GM18508 (cell line): ENCODE results near the gene ZNF134.
A peak's percentile ranks its signal among the peaks of the same experiment; 100 is the strongest.

Experiments used
- ATAC-seq: cut with Tn5 transposase; IDR thresholded peaks from one replicate; pipeline ENCODE4 v1.9.1; 2021; ENCODE audit warnings: moderate number of reproducible peaks; ENCODE audit not compliant: insufficient read depth, unreplicated experiment

ZNF134 gene

DNA sequence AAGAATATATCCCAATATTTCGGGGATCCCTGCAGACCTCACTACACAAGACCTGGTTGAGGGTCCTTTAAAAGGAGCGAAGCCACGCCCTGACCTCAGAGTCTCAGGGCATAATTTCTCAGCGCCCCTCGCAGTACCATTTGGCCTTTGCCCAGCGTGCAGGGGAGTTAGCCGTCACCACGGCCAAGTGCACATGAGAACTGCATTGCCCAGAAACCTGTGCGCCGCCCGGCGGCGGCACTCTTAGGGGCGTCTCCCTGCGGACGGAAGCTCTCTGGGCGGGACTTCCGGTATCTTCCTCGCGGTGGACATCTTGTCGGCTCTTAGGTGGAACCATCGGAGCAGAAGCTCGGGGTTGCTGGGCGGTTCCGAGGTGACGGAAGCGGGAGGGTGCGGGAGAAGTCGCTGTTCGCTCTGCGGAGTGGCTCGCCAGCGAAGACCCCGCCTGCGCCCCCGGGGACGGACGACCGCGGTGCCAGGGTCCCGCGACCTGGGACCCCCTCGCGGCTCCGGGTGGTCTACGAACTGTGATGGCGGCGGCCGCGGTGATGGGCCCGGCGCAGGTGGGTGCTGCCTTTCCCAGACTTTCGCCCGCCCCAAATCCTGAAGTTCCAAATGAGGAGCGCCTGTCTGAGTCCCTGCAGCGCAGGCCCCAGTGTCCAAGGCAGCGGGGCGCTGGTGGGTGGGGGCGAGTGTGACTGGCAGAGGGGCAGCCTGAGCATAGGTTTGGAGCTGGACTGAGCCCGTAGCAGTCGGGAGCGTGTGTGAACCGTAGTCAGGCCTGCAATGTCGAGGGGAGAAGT, at the start of gene ZNF134:
ZNF134 (plus strand) TSS at position 302 of the 803 bp plus-strand sequence. CDS start 5,227 bp downstream, outside the sequence.
- ATAC-seq: peak; percentile 89

DNA sequence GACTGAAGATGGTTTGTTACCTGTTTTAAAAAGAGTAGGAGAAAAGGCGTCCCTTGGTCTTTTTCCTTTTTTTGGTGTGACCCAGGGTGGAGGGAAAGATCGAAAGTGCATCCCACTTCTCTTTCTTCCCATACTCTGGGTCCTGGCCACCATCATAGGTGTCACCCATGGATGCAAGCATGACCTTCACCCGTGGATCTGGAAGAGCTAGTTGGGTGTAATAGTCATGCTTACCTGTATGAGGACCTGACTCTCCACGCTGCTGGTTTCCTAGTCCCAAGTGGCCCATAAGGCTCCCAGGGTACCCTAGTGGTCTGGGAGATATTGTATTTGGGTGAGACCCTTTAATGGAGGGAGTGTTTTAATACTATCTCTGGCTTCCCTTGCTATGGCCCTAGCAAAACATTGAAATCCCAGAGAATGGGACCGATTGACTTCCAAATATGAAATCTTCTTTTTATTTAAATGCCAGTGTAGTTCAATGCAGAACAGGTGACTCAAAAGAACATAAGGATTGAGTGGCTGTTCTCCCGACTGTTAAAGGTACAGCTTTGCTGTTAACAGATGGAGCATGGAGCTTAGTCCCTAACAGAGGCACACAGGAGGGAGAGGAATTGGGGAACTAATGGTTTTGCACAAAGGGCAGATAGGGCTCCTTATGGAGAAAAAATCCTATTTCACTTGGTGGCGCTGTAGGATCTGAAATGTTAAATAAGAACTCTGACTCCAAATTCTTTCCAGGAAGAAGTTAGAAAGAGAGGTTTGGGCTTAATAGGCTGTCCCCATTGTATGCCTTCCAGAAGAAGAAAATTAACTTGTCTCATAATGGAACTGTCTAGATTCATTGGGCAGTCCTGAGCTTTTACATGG, 47.4 kb upstream of the ZNF134 start:
- no peak for ATAC-seq

DNA sequence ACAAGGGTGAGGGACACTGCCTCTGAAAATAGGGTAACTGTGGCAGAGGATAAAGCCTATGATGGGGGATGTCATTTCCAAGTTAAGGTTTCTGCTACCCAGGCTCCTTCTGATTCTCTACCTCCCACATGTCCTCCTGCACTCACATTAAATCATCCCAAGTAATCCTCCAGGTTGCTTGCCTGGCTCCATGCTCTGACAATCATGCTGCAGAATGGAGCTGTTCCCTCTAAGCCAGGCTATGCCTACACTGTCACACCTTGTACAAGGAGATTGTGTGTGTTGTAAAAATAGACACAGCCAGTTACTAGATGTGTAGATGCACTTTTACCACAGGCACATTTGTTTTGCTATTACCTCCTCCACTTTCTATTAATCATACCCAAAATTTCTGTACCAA, 43.3 kb upstream of the ZNF134 start:
- no peak for ATAC-seq

DNA sequence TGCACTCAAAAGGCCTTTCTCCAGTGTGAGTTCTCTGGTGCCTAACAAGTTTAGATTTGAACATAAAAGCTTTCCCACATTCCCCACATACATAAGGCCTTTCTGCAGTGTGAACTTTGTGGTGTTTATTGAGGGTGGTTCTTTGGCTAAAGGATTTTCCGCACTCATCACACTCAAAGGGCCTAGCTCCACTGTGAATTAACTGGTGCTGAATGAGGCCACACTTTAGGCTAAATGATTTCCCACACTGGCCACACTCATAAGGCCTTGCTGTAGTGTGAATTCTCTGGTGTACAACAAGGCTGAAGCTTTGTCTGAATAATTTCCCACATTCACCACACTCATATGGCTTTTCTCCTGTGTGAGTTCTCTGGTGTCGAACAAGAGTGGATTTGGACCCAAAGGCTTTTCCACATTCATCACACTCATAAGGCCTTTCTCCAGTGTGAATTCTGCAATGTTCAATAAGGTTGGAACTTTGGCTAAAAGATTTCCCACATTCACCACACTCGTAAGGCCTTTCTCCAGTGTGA, 41.6 kb upstream of the ZNF134 start:
- ATAC-seq: no peak

DNA sequence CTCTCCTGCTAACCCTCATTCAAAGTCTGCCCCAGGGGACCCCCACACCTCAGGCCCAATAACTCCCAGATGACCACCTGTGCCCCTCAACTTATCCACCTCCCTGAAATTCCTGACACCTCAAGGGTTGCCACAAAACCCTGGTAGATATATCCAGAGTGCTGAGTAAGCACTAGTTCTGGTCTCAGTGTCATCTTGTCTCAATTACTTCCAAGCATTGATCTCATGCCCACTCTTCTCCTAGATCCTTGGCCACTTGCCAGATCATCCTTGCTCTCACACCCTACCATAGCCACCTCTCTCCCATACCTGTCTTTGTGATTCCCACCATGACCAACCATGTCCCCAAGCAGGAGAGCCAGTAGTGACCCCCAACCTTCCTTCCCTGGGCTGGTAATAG, 37.4 kb upstream of the ZNF134 start:
- no peak for ATAC-seq

DNA sequence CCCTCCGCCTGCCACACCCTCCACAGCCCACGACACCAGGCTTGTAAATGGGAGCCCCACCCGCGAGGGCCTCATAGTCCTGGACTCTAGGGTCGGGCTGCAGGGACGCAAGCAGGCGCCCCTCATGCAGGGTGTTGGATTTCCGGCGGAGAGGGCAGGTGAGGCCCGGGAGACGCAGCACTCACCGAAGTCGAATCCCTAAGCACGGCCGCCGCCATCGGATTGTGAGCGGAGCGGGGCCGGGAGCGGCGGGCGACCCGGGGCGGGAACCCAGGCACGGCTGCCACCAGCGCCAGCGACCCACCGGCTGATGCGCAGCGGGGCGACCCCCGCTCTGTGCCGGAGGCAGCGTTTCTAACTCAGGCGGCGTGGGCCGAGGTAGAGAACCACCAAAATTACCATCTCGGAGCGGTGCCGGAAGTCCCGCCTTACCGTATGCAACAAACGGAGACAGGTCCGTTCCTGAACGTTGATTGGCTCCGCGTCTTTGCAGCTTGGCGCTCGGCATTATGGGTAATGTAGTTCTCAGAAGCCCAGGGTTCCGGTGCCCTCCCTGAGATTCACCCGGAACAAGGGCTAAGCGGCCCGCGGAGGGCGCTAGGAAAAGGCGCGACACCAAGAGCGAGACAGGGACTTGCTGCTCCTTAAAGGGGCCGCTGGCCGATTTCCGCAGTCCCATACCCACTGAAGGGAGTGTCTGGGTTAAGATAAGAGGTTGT, 35.4 kb upstream of the ZNF134 start, which contains the start of gene ZNF416:
ZNF416 (minus strand) TSS at position 425 of the 719 bp plus-strand sequence; CDS start at position 218, 207 bp downstream.
- ATAC-seq: peak; percentile 94

DNA sequence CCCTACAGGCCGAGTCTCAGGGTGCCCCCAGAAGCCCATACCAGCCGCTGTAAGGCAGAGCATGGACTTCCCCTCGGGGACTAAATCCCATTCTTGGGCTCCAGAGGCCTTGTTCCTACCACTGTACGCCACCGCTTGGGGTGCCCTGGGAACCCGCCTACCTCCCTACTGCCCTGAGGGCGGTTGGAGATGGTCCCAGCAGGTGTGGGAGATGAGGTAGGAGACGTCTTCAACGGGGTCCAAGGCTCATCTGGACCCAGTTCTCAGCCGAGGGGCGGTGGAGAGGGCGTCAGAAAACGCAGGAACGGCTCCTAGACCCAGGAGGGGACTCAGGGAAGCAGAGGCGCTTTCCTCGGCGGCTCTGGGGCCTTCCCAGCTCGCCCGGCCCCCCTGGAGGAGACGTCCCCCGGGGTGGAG, 30.9 kb upstream of the ZNF134 start:
- no peak for ATAC-seq

DNA sequence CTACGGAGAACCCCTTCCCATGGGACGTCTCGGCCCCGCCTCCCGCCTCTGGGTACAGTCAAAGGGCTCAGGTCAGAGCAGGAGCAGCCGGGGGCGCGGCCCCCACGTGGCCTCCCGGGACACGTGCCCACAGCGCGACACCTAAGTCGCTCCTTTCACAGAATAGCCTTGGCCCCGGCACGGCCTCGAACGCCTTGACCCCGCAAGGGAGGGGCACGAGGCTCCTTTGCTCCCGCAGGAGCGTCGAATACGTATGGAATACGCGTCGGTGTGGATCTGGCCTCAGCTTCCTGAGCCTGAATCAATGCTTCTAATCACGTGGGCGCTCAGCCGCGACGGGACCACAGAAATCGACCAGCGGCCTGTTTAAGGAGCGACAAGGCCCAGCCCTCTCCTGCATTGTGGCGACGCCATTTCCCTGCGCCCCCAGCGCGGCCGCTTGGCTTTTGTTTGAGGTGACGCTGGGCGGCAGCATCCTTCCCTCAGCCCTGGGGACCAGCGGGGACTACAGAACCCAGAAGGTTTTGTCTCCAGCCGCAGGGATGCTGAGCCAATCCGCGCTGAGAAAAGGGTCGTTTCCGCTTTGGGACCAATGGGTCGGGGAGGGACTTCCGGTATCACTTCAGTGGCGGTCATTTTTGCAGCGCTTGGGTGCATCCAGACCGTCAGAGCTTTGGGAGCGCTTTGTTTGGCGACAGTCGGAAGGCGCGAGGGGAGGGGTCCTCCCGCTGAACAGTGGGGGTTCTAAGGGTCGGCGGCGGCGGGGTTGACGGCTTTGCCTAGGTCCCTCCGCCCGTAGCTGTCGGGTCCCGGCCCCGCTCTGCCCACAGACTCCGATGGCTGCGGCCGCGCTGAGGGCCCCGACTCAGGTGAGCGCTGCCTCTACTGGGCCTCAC, 30.3 kb upstream of the ZNF134 start, which contains the start of gene ZIK1:
ZIK1 (plus strand) TSS at position 625 of the 896 bp plus-strand sequence; CDS start at position 837, 212 bp downstream.
- ATAC-seq: peak; percentile 68

DNA sequence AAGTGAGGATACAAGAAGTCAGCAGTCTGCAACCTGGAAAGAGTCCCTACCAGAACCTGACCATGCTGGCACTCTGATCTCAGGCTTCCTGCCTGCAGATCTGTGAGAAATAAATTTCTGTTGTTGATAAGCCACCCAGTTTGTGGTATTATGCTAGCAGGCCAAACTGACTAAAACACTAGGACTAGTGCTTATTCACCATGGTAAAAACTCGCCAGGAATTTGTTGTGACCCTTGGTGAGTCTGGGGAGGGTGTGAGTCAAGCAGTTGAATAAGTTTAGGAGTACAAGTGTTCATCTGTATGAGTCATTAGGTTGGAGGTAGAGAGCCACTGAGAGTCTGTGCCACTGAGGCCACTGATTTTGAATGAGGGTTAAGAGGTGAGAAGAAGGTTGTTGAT, 26.5 kb upstream of the ZNF134 start:
- no peak for ATAC-seq

DNA sequence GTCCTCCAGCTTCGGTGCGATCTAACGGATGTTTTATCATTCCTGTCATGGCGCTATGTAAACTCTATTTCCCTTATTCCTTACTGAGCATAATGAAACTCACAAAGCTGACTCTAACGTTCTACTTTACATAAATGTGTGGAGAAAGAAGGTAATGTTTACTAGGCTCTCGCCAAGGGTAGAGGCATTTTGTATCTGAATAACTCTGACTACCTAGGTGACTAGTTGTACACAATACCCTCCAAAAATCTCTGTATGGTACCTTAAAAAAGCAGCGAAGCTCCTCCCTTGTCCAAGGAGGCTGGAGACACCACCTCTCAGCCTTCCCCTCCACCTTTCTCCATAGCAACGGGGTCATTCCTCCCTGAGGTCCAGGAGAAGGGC, 14.7 kb upstream of the ZNF134 start:
- no peak for ATAC-seq

DNA sequence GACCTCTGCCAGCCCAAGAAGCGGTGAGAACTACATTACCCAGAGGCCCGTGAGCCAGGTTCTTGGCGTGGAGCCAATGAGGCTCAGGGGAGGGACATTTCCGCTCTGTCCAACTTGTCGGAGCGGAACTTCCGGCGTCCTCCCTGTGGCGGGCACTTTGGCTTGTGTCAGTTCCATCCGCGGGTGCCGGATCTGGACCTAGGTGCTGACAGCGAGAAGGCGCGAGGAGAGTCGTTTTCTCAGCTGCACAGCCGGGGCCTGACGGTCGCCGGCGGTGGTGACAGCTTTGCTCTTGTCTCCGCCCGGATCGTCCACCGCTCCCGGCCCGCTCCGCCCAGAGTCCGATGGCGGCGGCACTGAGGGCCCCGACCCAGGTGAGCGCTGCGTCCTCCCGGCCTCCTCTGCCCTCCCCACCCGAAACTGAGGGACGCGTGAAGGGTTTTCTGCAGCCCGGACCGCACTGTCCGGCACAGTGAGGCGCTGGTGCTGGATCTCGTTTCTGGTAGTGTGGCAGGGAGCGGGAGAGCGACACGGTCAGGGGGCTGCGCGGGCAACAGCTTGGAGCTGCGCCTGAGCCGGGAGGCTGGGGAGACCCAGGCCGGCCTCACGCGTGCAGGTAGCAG, 14.2 kb upstream of the ZNF134 start, which contains the start of gene ZNF530:
ZNF530 (plus strand) TSS at position 125 of the 623 bp plus-strand sequence. CDS start 4,461 bp downstream, outside the sequence.
- ATAC-seq: peak; percentile 84

DNA sequence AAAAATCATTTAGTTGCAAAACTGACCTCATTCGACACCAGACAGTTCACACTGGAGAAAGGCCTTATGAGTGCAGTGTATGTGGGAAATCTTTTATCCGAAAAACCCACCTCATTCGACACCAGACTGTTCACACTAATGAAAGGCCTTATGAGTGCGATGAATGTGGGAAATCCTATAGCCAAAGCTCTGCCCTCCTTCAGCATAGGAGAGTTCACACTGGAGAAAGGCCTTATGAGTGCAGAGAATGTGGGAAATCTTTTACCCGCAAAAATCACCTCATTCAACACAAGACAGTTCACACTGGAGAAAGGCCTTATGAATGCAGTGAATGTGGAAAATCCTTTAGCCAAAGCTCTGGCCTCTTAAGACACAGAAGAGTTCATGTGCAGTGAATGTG, 7.1 kb upstream of the ZNF134 start:
- ATAC-seq: no peak

DNA sequence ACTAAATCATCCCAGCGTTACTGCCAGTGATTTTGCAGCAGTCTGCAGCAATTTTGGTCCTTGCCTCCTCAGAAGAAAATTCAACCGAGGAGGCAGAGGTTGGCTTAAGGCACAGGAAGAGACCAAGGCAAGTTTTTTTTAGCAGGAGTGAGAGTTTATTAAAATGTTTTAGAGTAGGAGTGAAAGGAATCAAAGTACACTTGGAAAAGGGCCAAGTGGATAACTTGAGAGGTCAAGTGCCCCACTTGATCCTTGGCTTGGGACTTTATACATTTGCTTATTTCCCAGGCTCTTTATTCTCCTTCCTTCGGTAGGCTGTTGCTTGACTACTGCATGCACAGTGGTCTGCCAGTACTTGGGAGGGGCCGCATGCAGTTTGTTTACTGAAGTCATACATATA, 2.9 kb upstream of the ZNF134 start:
- ATAC-seq: no peak

DNA sequence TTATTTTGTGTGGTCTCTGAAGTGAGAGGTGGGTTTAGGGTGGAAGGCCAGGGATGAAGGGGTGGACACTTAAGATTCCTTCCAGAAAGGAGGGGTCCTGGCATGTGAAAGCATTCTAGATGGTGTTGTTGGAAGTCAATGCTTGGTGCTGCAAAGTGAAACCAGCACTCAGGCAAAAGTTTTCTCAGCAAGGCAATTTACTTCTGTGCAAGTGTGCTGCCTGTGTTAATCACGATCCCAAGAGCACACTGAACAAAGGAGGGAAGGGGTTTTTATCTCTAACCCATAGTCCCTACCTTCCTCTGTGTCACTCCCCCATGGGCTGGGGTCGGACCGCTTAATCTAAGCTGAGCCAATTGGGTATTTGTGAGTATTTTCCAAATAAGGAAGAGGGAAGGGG, 1.3 kb downstream of the ZNF134 start:
- ATAC-seq: no peak

DNA sequence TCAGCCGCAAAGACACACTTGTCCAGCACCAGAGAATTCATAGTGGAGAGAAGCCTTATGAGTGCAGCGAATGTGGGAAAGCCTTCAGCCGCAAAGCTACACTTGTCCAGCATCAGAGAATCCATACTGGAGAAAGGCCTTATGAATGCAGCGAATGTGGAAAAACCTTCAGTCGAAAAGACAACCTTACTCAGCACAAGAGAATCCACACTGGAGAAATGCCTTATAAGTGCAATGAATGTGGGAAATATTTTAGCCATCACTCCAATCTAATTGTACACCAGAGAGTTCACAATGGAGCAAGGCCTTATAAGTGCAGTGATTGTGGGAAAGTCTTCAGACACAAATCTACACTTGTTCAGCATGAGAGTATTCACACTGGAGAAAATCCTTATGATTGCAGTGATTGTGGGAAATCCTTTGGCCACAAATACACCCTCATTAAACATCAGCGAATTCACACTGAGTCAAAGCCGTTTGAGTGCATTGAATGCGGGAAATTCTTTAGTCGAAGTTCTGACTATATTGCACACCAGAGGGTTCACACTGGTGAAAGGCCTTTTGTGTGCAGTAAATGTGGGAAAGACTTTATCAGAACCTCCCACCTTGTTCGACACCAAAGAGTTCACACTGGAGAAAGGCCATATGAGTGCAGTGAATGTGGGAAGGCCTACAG, 6.8 kb downstream of the ZNF134 start:
- ATAC-seq: no peak

DNA sequence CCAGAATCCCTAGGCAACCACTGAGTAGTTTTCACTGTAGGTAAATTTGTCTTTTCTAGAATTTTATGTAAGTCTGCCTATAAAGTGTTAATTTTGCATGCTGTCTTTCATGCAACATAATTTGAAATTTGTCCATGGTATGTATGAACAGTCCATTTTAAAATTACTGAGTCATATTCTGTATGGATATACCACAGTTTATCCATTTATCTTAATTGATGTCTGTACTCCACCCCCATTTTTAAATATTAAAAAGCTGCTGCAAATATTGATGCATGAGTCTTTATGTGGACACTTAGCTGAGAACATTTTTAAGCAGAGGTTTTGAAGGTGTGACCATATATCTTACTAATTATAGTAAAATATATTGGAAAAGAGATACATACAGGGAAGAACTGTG, 9.0 kb downstream of the ZNF134 start:
- ATAC-seq: no peak

DNA sequence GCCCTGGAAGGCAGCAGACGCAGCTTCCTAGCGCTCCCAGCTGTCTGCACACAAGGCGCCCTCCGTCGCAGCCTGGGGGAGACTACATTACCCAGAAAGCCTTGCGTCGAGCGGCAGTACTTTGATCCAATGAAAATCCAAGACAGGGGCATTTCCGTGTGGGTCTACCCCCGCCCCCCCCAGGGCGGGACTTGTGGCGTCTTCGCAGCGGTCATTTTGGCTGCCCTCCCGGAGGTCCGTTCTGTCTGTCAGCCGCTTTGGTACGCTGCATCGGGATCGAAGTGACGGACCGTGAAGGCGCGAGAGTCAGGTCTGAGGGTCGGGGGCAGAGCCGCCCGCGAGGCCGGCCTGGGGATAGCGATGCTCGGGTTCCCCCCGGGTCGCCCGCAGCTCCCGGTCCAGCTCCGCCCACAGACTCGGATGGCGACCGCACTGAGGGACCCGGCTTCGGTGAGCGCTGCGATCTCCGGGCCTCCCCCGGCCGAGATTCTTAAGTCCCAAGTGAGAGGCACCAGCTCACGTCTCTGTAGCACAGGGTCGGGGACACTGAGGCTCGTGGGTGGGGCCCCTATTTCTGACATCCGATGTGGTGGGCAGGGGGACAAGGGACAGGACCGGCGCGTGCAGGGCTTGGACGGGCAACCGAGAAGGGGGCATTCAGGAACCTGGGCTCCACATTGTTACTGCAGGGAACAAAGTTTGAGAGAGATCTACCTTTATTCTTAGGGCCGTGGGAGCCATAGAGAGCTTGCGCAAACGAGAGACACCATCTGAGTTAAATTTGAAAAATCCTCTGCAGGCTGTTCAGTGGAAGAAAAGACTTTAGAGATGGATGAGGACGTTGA, 19.2 kb downstream of the ZNF134 start, which contains the start of gene ZNF211:
ZNF211 (plus strand) TSS at position 182 of the 845 bp plus-strand sequence; CDS start at position 361, 179 bp downstream.
- peak; percentile 83 for ATAC-seq
